GM19025 (cell line): ENCODE measurements around the gene KCNB1.
"Not testable (repeated sequence)": the region's sequence is repeated elsewhere in the genome, so short reads cannot be mapped to it uniquely, and the experiment has no call there.

ENCODE experiments used
- ATAC-seq: cut with Tn5 transposase; IDR thresholded peaks from one replicate; pipeline ENCODE4 v1.9.1; 2021; ENCODE audit warnings: mild to moderate bottlenecking, low read depth, moderate library complexity; ENCODE audit not compliant: unreplicated experiment

The KCNB1 gene

DNA sequence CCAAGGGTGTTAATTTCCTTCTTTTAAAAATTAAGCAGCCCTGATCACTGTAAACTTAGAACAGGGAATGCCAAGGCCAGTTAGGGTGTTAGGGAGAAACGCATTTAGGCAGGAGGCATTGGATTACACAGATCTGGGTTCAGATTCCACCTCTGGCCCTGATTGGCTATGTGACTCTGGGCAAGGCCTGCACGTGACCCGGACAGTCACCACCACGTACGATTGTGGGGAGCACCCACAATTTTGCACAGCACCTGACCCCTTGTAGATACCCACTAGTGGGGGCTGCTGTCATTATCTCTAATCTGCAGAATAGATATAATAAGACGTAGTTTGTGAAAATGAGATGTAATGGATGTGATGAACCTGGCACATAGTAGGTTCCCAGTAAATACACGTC is 145.1 kb downstream of the KCNB1 start:
- no peak for ATAC-seq

DNA sequence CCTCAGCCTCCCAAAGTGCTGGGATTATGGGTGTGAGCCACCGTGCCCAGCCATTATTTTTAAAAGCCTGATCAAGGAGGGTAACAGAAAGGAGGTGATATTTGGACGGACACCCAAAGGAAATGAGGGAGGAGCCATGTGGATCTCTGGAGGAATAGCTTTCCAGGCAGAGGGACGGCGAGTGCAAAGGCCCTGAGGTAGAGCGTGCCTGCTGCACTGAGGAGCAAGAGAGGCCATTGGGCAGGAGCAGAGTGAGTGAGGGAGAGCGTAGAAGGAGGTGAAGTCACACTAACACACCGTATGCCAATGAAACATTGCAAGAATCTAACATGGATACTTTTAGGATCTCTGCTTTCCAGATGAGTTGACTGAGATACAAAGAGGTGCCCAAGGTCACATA is 145.7 kb downstream of the KCNB1 start:
- no peak for ATAC-seq

DNA sequence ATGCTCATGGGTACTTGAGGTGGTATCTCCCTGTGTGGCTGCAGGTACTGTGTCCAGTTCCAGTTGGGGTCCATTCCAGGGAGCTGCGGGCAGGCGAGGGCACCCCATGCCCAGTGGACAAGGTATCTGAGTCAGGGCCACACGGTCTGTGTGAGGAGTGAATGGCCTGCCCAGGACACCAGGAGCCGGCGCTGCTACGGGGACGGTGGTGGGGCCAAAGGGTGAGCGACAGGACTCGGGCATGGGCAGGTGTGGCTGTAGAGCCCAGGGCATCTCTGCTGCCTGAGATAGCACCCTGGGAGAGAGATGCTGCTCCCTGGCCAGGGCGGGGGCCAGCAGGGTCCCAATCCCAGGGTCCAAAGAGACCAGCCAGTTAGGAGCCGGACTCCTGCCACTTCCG is 147.0 kb downstream of the KCNB1 start:
- no peak for ATAC-seq

DNA sequence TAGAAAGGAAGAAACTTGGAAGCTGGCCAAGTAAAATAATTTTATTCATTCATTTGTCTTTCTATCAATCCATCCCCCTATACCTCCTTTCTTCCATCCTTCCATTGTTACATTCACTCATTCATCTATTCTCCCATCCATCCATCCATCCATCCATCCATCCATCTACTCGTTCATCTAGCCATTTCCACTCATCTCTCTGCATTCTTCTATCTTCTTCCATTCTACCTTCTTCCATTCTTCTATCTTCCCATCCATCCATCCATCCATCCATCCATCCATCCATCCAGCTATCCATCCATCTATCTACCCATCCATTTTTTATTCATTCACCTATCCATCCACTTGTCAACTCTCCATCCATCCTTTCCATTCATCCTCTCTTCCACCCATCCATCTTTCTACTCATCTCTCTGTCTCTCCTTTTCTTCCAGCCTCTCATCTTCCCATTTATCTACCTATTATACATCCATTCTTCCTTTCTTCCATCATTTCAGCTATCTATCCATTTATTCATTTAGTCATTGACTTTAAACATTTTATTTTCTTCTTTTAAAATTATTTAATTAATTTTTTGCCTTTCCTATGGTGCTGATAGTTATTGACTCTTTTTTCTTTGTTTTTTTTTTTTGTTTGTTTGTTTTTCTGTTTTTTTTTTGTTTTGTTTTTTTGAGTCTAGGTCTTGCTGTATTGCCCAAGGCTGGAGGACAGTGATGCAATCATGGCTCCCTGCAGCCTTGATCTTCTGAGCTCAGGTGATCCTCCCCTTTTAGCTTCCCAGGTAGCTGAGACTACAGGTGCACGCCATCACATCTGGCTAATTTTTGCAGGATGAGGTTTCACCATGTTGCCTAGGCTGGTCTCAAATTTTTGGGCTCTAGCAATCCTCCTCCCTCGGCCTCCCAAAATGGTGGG is 151.5 kb downstream of the KCNB1 start:
- ATAC-seq, result no peak

DNA sequence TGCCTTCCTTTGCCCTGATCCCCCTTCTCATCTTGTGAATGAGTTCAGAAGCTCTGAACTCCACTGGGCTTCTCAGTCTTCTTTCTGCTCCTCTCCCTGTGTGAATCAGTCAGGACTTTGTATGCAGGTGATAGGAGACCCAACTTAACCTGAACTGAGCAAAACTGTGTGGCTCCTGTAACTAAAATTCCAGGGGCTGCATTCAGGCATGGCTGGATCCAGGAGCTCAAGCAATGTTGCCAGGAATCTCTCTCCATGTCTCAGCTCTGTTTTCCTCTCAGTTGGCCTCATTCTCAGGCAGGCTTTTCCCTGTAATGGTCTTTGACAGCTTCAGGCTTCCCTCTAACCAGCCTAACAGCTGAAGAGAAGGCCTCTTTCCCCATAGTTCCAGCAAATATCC is 153.7 kb downstream of the KCNB1 start:
- ATAC-seq, result no peak

DNA sequence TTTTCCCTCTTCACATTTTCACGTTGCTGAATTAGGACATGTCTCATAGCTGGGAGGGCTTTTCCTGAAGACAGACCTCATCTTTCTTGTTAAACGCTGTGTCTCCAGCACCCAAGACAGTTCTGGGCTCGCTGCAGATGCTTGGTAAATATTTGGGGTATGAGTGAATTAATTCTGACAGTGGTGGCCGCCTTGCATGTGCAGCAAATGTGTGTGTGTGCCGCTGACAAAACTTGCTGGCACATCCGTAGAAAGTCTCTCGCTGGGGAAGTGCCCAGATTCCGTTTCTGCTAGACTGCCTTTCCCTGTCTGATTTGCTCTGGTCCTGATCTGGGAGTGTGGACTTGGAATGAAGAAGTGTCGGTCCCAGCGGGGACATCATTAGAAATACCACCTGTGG is 156.4 kb downstream of the KCNB1 start:
- ATAC-seq, result no peak

DNA sequence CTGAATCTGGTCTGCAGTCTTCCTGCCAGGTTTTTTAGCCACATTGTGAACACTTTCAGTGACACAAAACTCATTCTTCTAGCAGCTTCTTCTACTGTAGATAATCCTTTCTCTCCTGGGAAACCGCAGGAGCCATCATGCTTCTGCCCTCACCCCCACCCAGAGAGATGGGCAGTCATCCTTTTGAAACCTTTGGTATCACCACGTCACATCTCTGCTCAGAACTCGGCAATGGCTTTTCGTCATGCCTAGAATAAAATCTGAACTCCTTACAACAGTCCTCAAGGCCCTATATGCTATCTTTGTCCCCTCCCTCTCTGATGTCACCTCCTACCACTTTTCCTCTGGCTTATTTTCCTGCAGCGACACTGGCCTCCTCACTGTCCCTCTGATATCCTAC is 158.2 kb downstream of the KCNB1 start:
- no peak for ATAC-seq

DNA sequence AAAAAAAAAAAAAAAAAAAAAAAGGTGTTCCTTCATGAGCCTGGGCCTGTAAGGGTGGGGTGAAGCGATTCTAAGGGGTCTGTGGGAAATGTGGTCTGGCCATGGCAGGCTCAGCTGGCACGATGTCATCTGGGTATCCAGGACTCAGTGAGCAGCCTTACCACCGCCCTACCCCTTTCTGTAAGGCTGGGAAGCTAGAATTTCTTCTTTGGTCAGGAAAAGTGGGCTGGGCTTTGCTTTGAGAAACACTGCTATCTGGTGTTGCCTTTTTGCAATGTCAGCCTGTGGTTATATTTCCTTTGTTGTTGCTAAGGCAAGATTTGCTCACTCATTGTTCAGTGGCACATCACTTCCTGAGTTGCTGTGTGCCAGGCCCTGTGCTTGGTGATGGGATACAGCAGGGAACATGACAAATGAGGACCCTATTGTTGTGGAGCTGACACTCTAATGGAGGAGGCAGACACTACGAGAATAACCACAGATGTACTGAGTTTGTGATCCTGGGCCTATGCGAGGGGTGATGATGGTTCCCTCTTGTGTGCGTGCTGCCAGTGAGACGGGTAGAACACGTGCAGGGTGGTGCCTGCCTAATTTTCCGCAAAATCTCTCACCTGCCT is 158.7 kb downstream of the KCNB1 start:
- no peak for ATAC-seq

DNA sequence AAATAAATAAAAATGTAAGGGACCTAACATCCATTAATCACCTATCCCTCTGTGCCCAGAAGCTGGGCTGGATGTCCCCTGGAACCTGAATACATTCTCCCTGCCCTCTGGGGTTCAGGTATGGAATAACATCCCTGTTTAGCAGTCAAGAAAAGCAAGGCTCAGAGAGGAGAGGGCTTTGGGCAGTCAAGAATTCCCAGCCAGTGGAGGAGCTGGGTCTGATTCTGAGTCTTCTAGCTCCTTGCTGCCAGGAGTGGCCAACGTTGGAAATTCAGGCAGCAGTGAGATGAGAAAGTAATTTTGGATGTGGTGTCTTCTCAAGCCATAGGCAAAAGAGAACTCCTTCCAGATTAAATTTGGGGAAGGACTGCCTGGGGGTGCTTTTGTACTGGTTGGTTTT is 162.0 kb downstream of the KCNB1 start:
- no peak for ATAC-seq

DNA sequence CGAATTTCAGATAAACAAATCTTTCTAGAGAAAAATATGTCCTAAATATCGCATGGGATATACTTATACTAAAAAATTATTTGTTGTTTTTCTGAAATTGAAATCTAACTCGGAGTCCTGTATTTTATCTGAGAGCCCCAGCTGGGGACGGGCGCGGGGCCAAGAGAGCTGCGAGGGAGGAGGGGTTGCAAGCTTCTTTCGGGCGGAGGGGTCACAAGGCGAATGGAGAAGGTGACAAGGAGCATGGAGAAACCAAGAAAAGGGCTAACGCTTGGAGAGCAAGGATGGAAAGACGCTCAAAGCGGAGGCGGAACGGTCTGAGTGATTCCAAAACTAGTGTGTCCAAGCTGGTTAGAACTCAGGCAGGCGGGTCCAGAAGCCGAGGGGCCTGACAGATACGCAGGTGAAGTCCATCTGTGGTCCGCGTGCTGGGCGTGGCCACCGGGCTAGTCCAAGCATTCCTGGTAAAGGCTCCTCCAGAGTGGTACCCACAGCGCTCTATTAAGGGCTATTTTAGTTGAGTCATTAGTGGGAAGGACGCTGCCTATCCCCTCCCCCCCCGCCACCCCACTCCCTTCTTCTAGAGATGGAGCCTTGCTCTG is 163.2 kb downstream of the KCNB1 start:
- ATAC-seq, result no peak

DNA sequence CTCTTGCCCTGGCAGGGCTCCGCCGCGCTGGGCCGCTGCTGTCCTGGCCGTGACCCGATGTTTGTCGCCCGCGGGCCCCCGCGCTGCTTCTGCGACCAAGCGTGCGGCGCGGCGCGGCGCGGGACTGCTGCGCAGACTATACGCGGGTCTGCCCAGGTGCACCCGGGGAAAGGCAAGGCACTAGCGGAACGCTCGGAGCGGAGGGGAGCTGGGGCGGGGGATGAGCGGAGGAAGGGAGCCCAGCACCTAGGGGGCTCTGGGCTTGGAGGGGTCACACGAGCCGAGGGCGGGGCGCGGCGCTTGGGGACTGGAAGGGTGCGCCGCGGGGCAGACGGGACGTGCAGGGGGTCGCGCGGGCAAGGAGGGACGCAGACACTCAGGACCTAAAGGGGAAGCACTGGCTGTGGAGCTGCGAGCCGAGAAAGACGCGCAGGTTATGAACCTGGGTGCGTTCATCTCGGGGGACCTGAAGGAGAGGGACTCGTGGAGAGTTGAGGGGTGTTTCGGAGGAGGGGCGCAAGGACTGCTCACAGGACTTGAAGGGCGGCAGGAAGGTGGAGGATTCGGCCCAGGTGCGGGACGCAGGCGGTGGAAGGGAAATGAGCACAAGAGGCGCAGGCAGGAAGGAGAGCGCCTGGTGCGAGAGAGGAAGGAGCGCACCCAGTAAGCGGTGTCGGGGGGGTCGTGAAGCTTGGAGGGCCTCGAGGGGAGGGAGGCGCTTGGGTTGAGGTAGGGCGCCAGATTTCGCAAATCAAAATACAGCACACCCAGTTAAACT is 163.8 kb downstream of the KCNB1 start:
- ATAC-seq, result no peak

DNA sequence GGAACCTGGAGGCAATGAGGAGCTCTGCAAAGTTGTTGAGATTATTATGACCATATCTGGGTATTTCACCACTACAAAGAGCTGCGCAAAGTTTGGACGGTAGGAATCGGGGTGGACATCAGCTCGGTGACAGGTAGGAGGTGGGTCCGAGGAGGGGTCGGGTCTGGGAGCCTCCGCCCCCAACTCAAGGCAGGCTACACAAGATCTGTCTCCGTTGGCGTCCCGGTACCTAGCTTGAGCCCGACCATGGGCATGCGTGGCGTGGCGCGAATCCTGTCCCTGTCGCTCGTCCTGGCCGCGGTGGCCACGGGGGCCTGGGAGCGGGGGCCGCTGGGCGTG is 164.4 kb downstream of the KCNB1 start:
- no peak for ATAC-seq

DNA sequence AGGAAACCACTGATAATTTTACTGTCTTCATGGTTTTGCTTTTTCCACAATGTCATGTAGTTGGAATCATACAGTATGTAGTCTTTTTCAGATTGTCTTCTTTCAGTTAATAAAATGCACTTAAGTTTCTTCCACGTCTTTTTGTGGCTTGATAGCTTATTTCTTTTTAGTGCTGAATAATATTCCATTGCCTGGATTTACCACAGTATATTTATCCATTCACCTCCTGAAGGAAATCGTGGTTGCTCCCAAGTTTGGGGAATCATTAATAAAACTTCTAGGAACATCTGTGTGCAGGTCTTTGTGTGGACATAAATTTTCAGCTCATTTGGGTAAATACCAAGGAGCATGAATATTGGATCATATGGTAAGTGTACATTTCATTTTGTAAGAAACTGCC is 165.8 kb downstream of the KCNB1 start:
- ATAC-seq, result no peak

DNA sequence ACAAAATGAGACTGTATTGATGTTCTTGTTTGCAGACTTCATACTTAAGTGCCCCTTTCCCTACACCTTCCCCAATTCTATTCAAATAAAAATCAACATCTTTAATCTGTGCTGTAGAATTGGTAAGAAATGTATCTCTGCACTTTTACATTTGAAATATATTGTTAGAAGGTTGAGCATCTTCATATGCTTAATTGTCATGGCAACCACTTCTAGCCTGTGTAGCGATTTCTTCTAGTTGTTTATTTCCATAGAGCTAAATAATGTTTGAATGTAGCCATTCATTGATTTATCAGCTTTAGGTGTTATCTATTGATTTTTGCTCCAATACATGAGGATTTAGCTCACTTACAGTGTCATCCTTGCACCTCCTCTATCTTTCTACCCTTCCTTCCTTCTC is 166.9 kb downstream of the KCNB1 start:
- ATAC-seq, result no peak

DNA sequence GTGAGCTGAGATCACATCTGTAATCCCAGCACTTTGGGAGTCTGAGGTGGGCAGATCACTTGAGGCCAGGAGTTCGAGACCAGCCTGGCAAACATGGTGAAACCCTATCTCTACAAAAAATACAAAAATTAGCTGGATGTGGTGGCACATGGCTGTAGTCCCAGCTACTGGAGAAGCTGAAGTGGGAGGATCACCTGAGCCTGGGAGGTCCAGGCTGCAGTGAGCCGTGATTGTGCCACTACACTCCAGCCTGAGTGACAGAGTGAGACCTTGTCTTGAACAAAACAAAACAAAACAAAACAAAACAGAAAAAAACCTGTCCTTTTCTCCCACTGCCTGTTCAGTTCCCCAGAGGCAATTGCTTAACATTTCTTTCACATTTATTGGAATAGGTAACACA is 168.4 kb downstream of the KCNB1 start:
- ATAC-seq, result not testable (repeated sequence)
